Common myeloid progenitor, CD34-positive (primary cell): ENCODE data around the gene PAX2.
A peak's percentile ranks its signal among the peaks of the same experiment; 100 is the strongest.

ENCODE experiments used
- CTCF ChIA-PET: fragments of 350-600 bp; sonication (Branson Sonifier 250); formaldehyde crosslinking; loops from one replicate; lab custom pipeline; 2021; ENCODE audit warnings: antibody characterized with exemption; lab: Charles Lee
- POLR2A ChIA-PET: fragments of 350-600 bp; sonication (Branson Sonifier 250); formaldehyde crosslinking; loops from one replicate; lab custom pipeline; 2021; ENCODE audit warnings: antibody characterized with exemption; lab: Charles Lee
- DNase-seq, 3 donors: peaks; one replicate each; pipeline versions ENCODE4 v3.0.0 to v3.0.0-alpha.2; 2013
- H3K27ac ChIP-seq, 2 experiments: 1 replicate in 1 of 2; 2 replicates in 1 of 2; pipeline ENCODE4 v1.7.0; 2013; ENCODE audit warnings: inconsistent platforms in 2 of 2, low read length in 2 of 2, mild to moderate bottlenecking in 2 of 2, low read depth in 1 of 2, moderate library complexity in 1 of 2; ENCODE audit not compliant: severe bottlenecking in 2 of 2, insufficient read depth in 1 of 2, poor library complexity in 1 of 2
- H3K27me3 ChIP-seq, 5 experiments: replicated peaks in 2 of 5; 1 replicate in 3 of 5; 2 replicates in 2 of 5; pipeline versions ENCODE4 v1.6.1 to v1.7.0; 2013; ENCODE audit warnings: low read length in 4 of 5, mild to moderate bottlenecking in 2 of 5, moderate library complexity in 2 of 5, inconsistent platforms in 1 of 5; ENCODE audit not compliant: insufficient read depth in 5 of 5, control insufficient read depth in 4 of 5
- H3K36me3 ChIP-seq, 4 experiments: 1 replicate in 2 of 4; 2 replicates in 2 of 4; pipeline versions ENCODE4 v1.6.1 to v1.7.0; 2013; ENCODE audit warnings: low read length in 3 of 4, control low read depth in 1 of 4, mild to moderate bottlenecking in 1 of 4; ENCODE audit not compliant: control insufficient read depth in 4 of 4, insufficient read depth in 4 of 4
- H3K4me1 ChIP-seq, 4 experiments: 1 replicate in 3 of 4; 2 replicates in 1 of 4; pipeline versions ENCODE4 v1.6.1 to v1.7.1; 2013; ENCODE audit warnings: low read length in 3 of 4, mild to moderate bottlenecking in 3 of 4, control low read depth in 1 of 4, inconsistent platforms in 1 of 4, moderate library complexity in 1 of 4; ENCODE audit not compliant: control insufficient read depth in 4 of 4, insufficient read depth in 4 of 4; ENCODE audit errors: control extremely low read depth in 1 of 4
- H3K4me3 ChIP-seq, 7 experiments: 1 replicate in 4 of 7; 2 replicates in 3 of 7; pipeline versions ENCODE4 v1.5.1 to v1.7.0; 2013; ENCODE audit warnings: mild to moderate bottlenecking in 7 of 7, low read length in 6 of 7, moderate library complexity in 6 of 7, inconsistent platforms in 2 of 7, low read depth in 2 of 7, control low read depth in 1 of 7; ENCODE audit not compliant: insufficient read depth in 4 of 7, control insufficient read depth in 1 of 7; ENCODE audit errors: extremely low read depth in 1 of 7
- H3K9me3 ChIP-seq, 5 experiments: 1 replicate in 4 of 5; 2 replicates in 1 of 5; pipeline versions ENCODE4 v1.6.1 to v1.7.1; 2013; ENCODE audit warnings: low read length in 4 of 5, mild to moderate bottlenecking in 2 of 5, inconsistent platforms in 1 of 5, low read depth in 1 of 5, moderate library complexity in 1 of 5; ENCODE audit not compliant: control insufficient read depth in 4 of 5, insufficient read depth in 2 of 5; ENCODE audit errors: control extremely low read depth in 1 of 5
- WGBS: methylation state at CpG from one replicate; pipeline ENCODE4 v1.1.5; 2013; ENCODE audit not compliant: insufficient coverage; 5-methylcytosine and 5-hydroxymethylcytosine counted together

The PAX2 gene

GRCh38 chr10:100729862-100730724 lies 15.3 kb upstream of the PAX2 start:
- Histone ChIP-seq H3K27me3 (peaks cover 16 to 99% (median 67%) of the 10 kb centered on the region in 5 experiments), H3K4me1 (peaks cover 0 to 27% (median 15%) of the 10 kb centered on the region in 4 experiments), H3K36me3 (no peaks in the 10 kb centered on the region), H3K4me3 (peak overlapping the region in 1 of 7 experiments; percentile 4), H3K27ac (no peak overlapping the region), H3K9me3 (no peaks in the 10 kb centered on the region)
- ChIA-PET POLR2A (no interaction called here), CTCF (interaction anchor here (1.4 to 5.1 kb wide), 2 partner anchors 13 to 48 kb away, joined by 3 to 33 read pairs; partner anchors contain the start of gene PAX2)
- peak in 1 of 3 donors; percentile 25 for DNase-seq
- 3% methylated on average over 60 of the region's 68 CpGs for WGBS

- Histone ChIP-seq H3K9me3 (no peaks in the 10 kb centered on the region), H3K27ac (no peak overlapping the region), H3K27me3 (peaks cover 14 to 99% (median 72%) of the 10 kb centered on the region in 5 experiments), H3K4me1 (peaks cover 0 to 33% (median 16%) of the 10 kb centered on the region in 4 experiments), H3K4me3 (peak overlapping the region in 3 of 7 experiments; percentile 19 to 31 (median 24)), H3K36me3 (no peaks in the 10 kb centered on the region)
- POLR2A ChIA-PET, result no interaction called here
- DNase-seq, result peak; percentile 47 to 82 (median 79)
- CTCF ChIA-PET, result interaction anchor here (1.0 kb wide), 1 partner anchor 14 kb away, joined by 3 read pairs; no protein-coding TSS in a partner anchor
- 2% methylated on average over 49 of the region's 49 CpGs for WGBS
Observed at GRCh38 chr10:100730725-100731406, 14.5 kb upstream of the PAX2 start.

- Histone ChIP-seq H3K4me3 (peak overlapping the region in 1 of 7 experiments; percentile 31), H3K4me1 (peaks cover 0 to 33% (median 16%) of the 10 kb centered on the region in 4 experiments), H3K27ac (no peak overlapping the region), H3K27me3 (peaks cover 14 to 99% (median 74%) of the 10 kb centered on the region in 5 experiments), H3K36me3 (no peaks in the 10 kb centered on the region), H3K9me3 (no peaks in the 10 kb centered on the region)
- CTCF ChIA-PET, result interaction anchor here (1.0 kb wide), 1 partner anchor 14 kb away, joined by 3 read pairs; no protein-coding TSS in a partner anchor
- POLR2A ChIA-PET, result no interaction called here
- DNase-seq, result no peak
- 48% methylated on average over 16 of the region's 24 CpGs for WGBS
Observed at GRCh38 chr10:100731407-100732240, 13.8 kb upstream of the PAX2 start.

DNA sequence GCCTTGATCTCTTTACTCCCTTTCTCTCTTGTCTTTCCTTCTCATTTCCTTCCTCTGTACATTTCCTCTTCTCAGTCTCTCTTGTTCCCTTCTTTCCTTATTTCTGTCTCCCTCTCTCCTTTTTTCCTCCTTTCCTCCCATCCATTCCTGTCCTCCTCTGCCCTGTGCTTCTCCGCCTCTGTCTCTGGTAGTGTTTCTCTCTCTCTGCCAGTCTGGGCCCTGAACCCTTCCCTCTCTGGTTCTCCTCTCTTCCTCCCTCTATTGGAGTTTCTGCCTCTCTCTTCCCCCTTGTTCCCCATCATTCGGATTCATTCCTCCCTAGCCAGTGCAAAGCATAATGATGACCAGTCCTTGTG lies 13.2 kb upstream of the PAX2 start:
- Histone ChIP-seq H3K4me3 (no peak overlapping the region), H3K4me1 (peaks cover 0 to 34% (median 16%) of the 10 kb centered on the region in 4 experiments), H3K27me3 (peaks cover 14 to 100% (median 77%) of the 10 kb centered on the region in 5 experiments), H3K27ac (no peak overlapping the region), H3K9me3 (no peaks in the 10 kb centered on the region), H3K36me3 (no peaks in the 10 kb centered on the region)
- DNase-seq, result no peak
- CTCF ChIA-PET, result no interaction called here
- POLR2A ChIA-PET, result no interaction called here
- 97% methylated on average over 2 of the region's 2 CpGs for WGBS

GRCh38 chr10:100733329-100733728 lies 12.1 kb upstream of the PAX2 start:
- no peaks in the 10 kb centered on the region for H3K9me3 ChIP-seq
- no peak overlapping the region for H3K4me3 ChIP-seq
- no peak for DNase-seq
- POLR2A ChIA-PET, result no interaction called here
- H3K4me1 ChIP-seq, result peaks cover 0 to 44% (median 24%) of the 10 kb centered on the region in 4 experiments
- peaks cover 9 to 100% (median 76%) of the 10 kb centered on the region in 5 experiments for H3K27me3 ChIP-seq
- CTCF ChIA-PET, result interaction anchor here (2.6 kb wide), 1 partner anchor 10 kb away, joined by 9 read pairs; no protein-coding TSS in a partner anchor
- 100% methylated on average over 4 of the region's 6 CpGs for WGBS
- H3K27ac ChIP-seq, result no peak overlapping the region
- no peaks in the 10 kb centered on the region for H3K36me3 ChIP-seq

DNA sequence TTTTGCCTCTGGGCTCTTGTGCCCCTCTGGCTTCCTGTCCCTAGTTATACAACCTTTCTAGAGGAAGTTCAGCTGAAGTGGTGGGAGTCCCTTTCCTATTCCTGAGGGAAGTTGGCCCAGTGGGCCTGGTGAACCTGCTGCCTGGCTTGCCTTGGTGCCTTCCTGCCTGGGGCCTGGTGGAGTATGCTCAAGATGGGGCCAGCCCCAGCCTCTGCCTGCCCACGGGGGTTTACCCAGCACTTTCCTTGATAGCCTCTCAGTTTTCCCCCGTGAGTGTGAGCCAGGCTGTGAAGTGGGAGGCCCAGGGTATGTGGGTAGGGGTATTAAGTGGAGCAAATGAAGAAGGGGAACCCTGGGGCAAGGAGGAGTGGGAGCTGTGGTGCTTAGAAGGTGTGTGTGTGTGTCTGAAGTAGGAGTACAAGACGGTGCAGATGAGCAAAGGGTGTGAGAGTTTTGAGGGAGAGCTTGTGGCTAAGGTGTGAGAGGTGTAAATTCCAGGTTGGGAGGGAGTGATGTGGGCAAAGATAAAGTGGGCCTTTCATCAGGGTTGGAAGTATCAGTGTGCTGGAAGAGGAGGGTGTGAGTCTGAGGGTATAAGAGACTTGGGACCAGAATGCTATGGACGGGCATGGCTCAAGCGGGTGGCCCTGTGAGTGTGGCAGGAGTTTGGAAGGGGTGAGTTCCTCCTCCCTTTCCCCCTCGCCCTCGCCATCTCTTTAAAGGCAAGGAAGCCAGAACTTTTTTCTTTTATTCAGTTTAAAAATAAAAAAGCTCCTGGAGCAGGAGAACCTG lies 10.9 kb upstream of the PAX2 start:
- DNase-seq, result no peak
- Histone ChIP-seq H3K9me3 (no peaks in the 10 kb centered on the region), H3K4me3 (no peak overlapping the region), H3K4me1 (peaks cover 0 to 38% (median 24%) of the 10 kb centered on the region in 4 experiments), H3K36me3 (no peaks in the 10 kb centered on the region), H3K27me3 (peaks cover 8 to 100% (median 72%) of the 10 kb centered on the region in 5 experiments), H3K27ac (no peak overlapping the region)
- POLR2A ChIA-PET, result interaction anchor here (0.5 kb wide), 1 partner anchor 248 kb away, joined by 3 read pairs; no protein-coding TSS in a partner anchor
- CTCF ChIA-PET, result interaction anchor here (2.6 kb wide), 1 partner anchor 9 kb away, joined by 9 read pairs; no protein-coding TSS in a partner anchor
- 62% methylated on average over 4 of the region's 7 CpGs for WGBS
